Activated CD4-positive, alpha-beta T cell treated with anti-CD3 and anti-CD28 coated beads, Interleukin-2, amount 50 U/mL, for 48 hours (primary cell): ENCODE results near the gene MYH16.
"Not testable (repeated sequence)": the region's sequence is repeated elsewhere in the genome, so short reads cannot be mapped to it uniquely, and the experiment has no call there.

Source experiments
- DNase-seq, 2 experiments: peaks; one replicate each; pipeline ENCODE4 v3.0.0-alpha.2; 2020

The MYH16 gene

DNA sequence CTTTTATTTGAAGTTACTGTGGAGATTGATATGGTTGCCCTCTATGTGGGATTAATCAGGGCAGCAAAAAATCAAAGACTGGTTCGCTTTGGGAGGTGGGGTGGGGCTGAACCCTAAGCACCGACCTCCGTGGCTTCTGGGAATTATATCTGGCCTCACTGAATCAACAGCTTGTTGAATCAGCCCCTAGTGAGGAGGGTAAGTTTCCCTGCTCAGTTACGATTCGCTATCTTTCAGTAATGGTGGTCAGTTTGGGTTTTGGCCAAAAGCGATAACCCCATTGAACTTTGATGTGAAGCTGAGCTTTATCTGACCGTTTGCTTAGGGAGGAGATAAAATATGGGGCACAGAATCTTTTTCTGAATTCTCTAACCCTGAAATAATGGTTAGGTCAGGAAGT lies 36.5 kb downstream of the MYH16 start:
- DNase-seq, result no peak

DNA sequence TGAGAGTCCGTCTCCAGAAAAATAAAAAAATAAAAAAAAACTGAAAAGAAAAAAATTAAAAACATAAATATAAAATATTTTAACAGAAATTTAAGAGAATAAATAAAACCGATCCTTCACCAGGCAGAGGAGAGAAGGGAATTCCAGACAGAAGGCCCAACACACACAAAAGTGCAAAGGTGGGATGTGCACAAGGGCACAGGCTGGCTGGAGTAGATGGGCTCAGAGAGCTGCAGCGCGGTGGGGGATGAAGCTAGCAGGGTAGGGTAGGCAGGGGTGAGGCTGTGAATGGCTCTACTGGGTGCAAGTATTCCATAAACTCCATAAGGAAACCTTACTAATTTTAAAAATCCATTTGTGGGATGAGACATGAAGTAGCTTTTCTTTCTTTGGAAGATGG lies 37.4 kb downstream of the MYH16 start:
- DNase-seq, result no peak

DNA sequence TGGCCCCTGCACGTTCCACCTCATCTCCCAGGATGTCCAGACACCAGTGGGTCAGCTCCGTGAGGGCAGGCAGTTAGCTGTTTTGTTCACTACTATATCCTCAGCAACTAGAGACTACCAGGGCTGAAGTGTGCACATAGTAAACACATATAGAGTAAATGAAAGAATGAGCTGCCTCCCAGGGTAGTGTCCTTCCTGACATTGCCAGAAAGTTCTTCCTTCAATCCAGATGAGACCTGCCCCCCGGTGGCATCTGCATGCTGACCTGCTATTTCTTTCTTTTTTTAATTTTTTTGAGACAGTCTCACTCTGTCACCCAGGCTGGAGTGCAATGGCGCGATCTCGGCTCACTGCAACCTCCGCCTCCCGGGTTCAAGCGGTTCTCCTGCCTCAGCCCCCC lies 39.1 kb downstream of the MYH16 start:
- no peak for DNase-seq

DNA sequence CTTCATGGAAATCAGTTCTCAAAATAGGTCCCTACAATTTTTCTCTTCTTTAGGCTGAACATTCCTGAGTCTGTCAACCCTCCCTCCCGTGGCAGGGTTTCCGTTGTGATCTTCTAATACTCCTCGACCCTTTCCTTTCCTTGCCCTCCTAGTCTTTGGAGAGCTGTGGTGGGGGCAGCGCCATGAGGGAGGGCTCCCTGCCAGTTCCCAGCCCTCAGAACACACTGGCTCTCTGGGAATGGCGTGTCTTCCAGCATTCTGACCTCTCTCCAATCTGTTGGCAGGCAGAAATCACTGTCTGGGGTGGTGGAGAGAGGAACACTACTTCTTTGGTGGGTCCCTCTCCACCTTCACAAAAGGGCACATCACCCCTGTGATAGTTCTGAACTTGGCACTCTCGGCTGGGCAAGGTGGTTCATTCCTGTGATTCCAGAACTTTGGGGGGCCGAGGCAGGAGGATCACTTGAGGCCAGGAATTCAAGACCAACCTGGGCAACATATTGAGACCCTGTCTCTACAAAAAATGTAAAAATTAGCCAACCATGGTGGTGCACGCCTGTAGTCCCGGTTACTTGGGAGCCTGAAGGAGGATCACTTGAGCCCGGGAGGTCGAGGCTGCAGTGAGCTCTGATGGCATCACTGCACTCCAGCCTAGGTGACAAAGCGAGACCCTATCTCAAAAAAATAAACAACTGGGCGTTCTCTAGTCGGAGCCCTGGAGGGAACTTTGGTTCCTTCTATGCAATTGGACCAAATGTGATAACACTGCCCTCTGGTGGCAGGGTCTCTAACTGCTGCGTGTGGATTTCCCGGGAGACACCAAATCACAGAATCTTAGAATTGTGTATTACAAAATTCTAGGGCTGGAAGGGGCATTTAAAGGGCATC lies 39.9 kb downstream of the MYH16 start:
- peak; percentile 78 to 82 for DNase-seq

DNA sequence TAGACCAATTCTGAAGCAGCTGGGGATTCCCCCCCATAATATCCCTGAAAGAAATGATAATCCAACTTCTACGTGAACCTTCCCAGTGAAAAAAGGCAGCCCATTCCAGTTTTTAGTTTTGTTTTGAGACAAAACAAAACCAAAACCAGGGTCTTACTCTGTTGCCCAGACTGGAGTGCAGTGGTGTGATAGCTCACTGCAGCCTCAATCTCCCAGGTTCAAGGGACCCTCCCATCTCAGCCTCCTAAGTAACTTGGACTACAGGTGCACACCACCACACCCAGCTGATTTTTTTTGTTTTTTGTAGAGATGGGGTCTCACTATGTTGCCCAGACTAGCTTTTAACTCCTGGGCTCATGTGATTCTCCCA lies 40.5 kb downstream of the MYH16 start:
- DNase-seq, result no peak

DNA sequence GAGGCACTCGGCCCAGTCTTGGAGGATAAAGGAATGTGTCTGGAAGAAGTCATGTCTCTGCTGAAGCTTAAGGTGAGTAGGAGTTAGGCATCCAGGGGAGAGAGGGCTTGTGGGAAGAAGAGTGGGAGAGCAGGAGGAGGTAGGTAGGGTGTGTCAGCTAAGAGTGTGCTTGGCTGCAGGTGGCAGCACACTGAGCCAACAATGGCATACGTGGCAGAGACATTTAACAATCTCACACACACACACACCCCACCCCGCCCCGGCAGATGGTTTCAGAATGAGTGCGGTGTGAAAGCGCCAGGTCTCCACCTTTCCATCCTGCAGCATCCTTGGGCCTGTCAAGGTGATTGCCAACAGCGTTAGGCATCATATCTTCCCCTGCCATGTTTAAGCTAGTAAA lies 41.9 kb downstream of the MYH16 start:
- peak; percentile 52 to 63 for DNase-seq

DNA sequence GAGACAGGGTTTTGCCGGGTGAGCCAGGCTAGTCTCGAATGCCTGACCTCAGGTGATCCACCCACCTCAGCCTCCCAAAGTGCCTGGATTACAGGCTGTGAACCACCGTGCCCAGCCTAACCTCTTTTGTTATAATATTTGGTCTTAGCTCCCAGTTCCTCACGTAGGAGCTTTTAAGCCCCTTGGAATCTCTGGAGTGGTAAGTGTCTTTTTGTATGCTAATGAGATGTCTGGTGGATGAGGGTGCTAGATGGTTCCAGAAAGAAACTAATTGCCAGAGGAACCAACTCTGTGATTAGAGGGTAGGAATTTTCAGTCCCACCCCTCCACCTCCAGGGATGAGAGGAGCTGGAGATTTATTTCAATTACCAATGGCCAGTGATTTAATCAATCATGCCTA lies 47.7 kb downstream of the MYH16 start:
- no peak for DNase-seq

DNA sequence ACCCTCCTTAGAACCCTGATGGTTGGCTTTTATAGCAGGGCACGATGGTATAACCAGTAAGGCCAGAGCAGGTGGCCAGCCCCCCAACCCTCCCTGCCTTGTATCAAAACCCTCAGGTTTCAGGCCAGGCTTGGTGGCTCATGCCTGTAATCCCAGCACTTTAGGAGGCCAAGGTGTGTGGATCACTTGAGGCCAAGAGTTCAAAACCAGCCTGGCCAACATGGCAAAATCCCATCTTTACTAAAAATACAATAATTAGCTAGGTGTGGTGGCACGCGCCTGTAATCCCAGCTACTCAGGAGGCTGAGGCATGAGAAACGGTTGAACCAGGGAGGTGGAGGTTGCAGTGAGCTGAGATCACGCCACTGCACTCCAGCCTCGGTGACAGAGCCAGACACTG lies 50.0 kb downstream of the MYH16 start:
- DNase-seq, result not testable (repeated sequence)

DNA sequence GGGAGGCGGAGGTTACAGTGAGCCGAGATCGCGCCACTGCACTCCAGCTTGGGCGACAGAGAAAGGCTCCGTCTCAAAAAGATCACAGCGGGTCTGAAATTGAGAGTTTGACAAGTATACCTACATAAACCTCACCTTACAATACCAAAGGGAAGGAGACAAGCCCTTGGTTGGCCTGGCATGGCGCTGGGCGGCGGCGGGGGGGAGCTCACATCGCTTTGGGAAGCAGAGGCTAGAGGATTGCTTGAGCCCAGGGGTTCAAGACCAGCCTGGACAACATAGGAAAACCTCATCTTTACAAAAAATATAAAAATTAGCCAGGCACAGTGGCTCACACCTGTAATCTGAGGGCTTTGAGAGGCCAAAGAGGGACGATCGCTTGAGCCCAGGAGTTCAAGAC lies 51.9 kb downstream of the MYH16 start:
- DNase-seq, result no peak

DNA sequence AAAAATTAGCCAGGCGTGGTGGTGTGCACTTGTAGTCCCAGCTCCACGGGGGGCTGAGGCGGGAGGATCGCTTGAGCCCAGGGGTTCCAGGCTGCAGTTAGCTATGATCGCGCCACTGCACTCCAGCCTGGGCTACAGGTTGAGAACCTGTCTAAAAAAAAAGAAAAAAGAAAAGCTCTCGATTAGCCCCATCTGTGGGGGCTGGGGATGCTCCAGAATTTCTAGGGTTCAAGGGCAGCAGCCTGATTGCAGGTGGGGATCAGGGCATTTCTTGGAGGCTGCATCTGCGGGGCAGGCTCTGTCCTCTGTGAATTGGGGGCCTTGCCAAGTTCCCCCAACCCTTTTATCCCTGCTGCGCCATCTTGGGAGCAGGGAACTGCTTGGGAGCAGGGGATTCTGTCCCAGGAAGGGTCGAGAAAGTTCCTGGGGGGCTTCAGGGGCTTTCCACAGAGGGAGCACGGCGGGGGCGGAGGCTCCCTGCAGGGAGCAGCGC lies 52.4 kb downstream of the MYH16 start:
- no peak for DNase-seq

DNA sequence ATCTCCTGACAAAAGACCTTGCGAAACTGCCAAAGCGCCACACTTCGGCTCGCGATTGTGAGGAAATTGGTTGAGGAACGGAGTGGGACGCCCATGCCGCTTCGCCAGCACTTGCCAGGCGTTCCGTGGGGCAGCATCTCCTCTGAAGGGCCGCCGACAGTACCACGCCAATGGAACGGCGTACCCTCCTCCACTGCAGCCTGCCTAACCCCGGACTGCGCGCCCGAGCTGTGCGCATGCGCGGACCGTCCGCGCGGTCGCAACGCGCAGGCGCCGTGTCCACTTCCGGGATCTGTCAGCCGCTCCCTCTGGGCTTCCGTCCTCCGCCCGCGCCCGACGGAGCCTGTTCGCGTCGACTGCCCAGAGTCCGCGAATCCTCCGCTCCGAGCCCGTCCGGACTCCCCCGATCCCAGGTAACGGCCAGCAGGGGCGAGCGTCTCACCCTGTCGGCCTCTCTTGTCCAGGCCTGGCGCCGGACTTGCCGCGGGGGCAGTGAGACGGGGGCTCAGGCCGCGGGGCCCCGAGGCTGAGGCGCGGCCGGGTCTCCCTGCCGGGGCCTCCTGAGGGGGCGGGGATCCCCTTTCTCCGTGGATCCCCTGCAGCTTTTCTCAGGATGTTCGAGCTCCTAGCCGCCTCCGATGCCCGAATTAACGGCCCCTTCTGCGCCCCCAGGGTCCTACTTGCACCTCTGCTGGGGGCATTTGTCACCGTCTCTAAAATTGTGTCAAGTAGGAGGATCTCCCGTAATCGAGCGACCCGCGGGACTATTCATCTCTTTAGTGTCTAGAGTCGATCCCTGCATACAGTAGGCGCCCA lies 53.2 kb downstream of the MYH16 start, which contains the start of gene ARPC1A:
ARPC1A (plus strand) TSS at position 307 of the 816 bp plus-strand sequence. CDS start 7,456 bp downstream, outside the sequence.
- peak; percentile 88 to 91 for DNase-seq

DNA sequence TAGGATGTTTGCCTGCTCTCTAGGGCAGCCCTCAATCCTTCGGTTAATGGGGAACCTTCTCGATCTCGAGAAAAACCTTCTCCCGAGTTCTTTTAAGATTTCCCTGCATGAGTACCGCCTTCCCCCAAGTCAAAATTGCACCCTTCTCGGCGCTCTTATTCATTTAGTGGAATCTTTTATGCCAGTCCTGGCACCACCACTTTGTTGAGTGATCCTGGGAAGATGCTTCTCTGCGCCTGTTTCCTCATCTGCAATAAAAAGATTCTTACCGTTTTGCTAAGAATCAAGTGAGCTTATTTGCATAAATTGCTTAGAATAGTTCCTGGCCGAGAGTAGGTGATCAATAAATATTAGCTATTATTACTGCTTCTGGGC lies 53.8 kb downstream of the MYH16 start:
- DNase-seq, result no peak

DNA sequence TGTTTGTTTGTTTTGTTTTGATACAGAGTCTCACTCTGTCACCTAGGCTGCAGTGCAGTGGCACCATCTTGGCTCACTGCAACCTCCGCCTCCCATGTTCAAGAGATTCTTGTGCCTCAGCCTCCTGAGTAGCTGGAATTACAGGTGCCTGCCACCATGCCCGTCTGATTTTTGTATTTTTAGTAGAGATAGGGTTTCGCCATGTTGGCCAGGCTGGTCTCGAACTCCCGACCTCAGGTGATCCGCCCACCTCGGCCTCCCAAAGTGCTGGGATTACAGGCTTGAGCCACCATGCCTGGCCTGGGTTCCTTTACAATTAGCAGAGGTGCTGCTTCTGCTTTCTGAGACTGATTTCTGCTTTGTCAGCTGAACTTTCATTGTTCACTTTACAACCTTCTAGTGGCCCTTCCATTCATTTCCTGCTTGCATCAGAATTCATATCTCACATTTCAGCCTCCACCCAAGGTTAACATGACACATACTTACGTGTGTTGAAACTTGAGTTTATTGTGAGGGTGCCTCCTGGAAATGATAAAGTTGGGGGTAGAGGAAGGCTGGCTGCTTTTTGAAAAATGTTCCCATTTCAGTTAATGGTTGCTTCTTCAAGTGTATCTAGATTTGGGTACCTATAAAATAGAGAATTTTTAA lies 57.8 kb downstream of the MYH16 start:
- DNase-seq, result peak in 1 of 2 experiments; percentile 16

DNA sequence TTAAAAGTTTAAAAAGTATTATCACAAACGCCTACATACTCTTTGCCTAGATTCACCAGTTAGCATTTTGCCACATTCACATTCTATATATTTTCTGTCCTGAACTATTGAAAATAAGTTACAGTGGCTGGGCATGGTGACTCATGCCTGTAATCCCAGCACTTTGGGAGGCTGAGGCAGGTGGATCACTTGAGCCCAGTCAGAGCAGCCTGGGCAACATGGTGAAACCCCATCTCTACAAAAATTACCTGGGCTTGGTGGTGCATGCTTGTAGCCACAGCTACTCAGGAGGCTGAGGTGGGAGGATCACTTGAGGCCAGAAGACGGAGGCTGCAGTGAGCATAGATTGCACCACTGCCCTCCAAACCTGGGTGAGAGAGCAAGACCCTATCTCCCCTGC lies 58.4 kb downstream of the MYH16 start:
- peak; percentile 11 to 30 for DNase-seq

DNA sequence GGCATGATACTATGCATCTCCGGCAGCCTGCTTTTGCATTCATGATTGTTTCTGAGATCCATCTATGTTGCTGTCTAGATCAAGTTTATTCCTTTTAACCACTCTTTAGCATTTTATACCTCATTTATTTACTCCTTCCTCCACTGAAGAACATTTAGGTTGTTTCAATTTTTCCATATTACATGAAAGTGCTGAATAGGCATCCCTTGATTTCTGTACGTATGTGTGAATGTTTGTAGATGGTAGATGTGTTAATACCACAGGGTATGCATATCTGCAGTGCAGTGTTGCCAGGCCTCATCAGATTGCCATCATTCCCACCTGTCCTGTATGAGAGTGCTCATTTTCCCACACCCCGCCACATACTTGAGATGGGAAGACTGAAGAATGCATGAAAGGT lies 67.0 kb downstream of the MYH16 start:
- no peak for DNase-seq

DNA sequence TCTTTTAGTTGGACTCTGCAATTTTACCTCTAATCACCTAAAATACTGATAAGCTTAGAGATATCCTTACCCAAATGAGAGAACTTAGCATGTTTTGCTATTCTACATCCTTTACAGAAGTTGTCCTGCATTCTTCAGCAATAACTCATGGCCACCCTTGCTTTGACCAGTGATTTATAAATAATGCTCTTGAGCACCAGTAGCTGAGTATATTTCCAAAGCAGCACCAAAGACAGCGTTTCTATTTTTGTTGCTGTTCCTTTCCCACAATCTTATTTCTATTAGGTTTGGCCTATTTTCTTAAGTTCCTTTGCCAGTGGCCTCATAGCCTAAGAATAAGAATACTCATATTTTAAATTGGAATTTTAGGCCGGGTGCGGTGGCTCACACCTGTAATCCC lies 68.0 kb downstream of the MYH16 start:
- no peak for DNase-seq

DNA sequence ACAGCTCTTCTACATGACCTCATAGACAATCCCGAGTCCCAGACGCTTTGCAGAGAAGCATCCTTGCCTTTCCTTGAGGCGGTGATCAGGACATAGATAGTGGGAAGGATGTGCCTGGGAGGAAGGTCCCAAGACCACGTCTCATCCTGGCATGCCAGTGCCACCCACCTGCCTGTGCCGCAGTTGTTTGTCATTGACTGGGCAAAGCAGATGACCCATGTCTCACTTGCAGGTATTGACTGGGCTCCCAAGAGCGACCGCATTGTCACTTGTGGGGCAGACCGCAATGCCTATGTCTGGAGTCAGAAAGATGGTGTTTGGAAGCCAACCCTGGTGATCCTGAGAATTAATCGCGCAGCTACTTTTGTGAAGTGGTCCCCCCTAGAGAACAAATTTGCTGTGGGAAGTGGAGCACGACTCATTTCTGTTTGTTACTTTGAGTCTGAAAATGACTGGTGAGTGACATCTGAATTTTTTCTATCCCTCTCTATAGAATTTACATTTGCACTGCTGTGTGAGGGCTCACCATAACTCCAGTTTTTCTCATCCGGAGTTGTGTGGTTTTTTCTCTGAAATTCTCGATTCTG lies 71.5 kb downstream of the MYH16 start:
- no peak for DNase-seq

DNA sequence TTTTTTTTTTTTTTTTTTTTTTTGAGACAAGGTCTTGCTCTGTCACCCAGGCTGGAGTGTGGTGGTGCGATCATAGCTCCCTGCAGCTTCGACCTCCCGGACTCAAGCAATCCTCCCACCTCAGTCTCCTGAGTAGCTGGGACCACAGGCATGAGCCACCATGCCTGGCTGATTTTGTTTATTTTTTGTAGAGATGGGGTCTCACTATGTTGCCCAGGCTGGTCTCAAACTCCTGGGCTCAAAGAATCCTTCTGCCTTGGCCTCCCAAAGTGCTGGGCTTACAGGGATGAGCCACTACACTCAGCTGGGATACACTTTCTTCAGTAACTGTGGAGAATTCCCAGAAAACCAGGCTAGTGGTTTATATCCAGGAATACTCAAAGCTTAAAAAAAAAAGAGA lies 78.0 kb downstream of the MYH16 start:
- DNase-seq, result not testable (repeated sequence)

DNA sequence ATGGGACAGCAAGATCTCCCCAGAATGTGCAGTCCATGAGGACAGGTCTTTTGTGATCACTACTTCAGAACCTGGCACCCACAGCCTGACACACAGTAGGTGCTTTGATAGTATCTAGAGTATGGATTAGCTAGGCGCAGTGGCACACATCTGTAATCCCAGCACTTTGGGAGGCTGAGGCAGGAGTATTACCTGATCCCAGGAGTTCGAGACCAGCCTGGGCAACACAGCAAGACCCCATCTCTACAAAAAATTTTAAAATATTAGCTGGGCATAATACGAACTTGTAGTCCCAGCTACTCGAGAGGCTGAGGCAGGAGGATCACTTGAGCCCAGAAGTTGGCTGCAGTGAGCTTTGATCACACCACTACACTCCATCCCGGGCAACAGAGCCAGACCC lies 79.6 kb downstream of the MYH16 start:
- no peak for DNase-seq

DNA sequence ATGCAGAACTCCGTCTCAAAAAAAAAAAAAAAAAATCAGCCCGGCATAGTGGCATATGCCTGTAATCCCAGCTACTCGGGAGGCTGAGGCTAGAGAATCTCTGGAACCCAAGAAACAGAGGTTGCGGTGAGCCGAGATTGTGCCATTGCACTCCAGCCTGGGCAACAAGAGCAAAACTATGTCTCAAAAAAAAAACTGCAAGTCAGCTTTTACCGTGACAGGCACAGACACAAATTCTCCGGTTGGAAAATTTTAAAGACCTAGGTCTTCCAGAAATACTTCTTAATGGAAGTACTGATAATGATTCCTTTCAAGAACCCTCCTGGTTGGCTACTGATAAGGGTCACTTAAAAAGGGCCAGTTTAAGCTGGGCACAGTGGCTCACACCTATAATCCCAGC lies 82.5 kb downstream of the MYH16 start:
- no peak for DNase-seq

DNA sequence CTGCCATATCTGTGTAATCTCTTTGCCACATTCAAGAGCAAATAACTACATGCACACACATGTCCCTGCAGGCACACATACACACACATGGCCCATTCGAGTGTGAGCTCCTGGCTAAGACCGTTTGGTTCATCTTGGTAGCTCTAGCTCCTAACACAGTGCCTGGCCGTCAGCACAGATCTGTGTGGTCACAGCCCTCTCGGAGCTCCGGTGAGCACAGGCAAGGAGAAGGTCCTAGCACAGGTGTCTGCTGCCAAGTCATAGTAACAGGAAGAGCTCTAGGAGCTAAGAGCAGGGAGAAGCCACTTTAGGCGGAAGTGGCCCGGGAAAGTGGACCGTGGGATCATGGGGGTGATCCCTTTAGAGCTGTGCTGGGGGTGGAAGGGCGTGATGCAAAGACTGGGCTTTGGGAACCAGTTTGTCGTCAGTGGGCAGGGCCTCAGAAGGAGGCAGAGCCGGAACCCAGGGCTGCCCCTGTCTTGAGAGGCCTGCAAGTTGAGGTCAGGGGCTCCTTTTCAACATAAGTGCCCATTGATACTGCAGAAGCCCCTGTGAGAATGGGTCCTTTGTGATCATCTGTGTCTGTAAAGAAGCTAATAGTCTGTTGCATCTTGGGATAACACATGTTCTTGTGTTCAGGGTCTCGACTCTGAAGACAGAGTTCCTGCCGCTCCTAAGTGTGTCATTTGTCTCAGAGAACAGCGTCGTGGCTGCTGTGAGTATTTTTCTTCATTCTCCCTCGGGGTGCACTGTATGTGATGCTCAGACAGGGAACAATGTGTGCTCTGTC lies 85.3 kb downstream of the MYH16 start:
- no peak for DNase-seq

DNA sequence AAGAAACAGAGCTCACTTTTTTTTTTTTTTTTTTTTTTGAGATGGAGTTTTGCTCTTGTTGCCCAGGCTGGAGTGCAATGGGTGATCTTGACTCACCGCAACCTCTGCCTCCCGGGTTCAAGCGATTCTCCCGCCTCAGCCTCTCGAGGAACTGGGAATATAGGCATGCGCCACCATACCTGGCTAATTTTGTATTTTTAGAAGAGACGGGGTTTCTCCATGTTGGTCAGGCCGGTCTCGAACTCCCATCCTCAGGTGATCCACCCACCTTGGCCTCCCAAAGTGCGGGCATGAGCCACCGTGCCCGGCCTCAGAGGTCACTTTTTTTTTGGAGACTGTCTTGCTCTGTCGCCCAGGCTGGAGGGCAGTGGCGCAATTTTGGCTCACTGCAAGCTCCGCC lies 85.9 kb downstream of the MYH16 start:
- DNase-seq, result not testable (repeated sequence)
